ENCODE measurements around the gene TMEM106B.

Gene TMEM106B

GRCh38 chr7:12228024-12228423, 16.9 kb downstream of the TMEM106B start:
- DNase-seq (ENCODE audit: low spot score): no peak

- DNase-seq (ENCODE audit: low spot score): no peak
Measured at GRCh38 chr7:12229046-12229445, 18.0 kb downstream of the TMEM106B start.

DNA sequence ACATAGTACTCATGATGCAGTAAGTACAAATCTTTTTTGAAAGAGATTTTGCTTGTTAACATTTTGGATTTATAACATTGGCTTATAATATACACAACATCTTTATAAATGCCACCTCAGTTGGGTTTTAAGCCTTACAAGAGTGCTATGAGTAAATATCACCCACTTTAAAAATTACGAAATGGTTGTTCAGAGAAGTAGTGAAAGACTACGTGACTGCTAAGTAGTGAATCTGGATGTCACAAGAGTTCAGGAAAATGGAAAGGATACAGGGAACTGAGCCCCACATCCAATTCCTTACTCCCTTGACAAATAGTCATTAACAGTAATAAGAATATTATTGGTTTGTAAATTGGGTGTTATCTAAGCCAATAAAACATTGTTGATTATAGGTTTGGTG, 20.0 kb downstream of the TMEM106B start:
- DNase-seq (ENCODE audit: low spot score): no peak

DNA sequence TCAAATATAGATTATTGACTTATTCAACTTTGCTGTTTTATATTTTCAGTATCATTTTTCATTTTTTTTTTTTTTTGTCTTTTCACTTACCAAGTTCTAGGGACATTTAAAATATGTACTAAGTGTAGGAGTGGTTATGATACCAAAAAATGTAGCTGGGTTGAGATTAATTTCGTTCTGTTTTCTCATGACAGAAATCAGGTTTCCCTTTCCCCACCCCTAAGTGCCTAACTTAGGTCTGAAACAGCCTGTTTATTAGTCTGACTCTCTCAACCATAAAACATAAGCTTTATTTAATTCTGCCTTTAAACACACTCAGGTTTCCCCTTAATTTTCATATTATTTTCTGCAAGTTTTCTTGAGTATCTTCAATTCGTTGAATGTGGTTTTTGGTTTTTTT, 22.1 kb downstream of the TMEM106B start:
- DNase-seq (ENCODE audit: low spot score): no peak

DNA sequence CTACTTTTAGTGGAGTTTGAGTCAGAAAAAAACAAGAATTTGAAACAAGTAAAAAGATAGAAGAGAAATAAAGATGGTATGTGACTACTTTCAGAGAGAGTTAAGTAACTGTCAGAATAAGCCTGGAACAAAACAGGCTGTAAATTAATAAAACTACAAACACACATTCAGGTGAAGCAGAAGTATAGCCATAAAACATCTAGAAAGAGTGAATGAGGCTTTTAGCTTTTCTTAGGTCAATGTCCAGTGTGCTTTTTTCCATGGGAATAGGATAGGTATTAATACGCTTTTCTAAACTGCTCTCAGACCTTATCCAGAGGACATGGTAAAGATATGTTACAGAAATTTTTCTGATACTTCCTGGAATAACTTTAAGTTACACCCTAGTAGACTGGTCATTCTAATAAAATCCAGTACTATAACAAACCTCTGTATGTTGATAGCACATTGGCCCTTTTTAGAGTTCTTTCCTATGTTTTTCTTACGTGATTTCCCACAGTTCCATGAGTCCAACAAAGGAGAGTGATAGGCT, 23.3 kb downstream of the TMEM106B start:
- DNase-seq (ENCODE audit: low spot score): no peak

DNA sequence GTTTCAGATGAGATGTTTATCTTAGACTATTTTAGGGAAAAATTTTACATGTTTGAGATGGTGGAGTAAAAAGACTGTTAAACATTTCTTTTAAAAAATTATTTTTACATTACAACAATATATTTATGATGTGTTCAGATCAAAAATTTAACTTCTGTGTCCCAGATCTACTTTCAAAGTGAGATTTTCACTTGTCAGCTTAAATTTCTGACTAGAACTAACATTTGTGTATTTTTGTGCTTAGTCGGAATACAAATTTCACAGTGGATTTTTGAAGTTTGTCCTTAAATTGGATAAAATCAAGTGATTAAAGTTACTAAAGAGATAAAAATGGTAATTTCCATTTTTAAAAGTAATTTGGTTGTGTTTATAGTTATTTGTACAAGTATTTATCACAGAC, 24.9 kb downstream of the TMEM106B start:
- no peak for DNase-seq (ENCODE audit: low spot score)

DNA sequence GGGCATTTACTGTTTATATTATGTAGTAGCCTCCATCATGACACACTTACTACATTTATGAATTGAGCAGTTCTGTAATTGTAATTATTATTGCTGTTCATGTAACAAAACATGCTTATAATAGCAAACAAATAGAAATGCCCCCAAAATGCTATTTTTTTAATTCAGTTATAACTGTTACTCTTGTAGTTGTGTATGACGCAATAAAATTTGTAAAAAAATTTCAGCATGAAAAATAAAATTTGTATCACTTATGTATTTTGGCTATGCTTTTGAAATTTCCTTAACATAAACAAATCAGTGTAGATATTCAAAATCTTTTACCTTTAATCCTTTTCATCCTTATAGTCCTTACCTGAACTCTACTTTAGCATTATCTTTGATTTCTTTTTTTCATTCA, 25.9 kb downstream of the TMEM106B start:
- DNase-seq (ENCODE audit: low spot score): no peak

DNA sequence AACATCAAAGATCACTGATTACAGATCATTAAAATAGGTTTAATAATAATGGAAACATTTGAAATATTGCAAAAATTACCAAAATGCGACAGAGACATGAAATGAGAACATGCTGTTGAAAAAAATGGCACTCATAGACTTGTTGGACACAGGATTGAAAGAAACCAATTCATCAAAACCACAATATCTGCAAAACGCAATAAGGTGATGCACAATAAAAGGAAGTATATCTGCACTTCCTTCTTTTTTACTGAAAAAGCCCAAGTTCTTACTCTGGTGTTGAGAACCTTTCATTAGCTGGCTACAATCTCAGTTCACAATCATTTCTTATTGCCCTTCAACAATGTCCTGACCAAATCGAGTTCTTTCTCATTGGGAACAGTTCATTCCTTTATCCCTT, 28.7 kb downstream of the TMEM106B start:
- DNase-seq (ENCODE audit: low spot score): peak; percentile 17

GRCh38 chr7:12244129-12244528, 33.0 kb downstream of the TMEM106B start:
- DNase-seq (ENCODE audit: low spot score): peak; percentile 16

DNA sequence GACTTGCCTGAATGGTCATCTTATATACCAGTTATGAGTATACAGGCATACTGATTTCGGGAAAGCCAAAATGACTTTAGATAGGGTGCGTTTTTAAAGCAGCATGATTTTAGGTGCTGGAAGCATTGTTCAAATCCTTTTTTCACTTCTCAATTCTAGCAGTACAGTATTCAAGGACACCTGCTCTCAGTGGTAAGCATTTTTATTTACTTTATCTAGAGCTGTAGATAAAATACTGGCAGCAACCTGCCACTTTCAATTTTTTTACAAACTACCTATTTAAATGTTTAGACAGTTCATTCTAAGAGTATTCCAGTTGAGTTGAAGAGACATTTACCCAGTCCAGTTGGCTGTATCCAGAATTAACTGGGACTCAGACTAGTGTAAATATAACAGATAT, 33.6 kb downstream of the TMEM106B start:
- no peak for DNase-seq (ENCODE audit: low spot score)

DNA sequence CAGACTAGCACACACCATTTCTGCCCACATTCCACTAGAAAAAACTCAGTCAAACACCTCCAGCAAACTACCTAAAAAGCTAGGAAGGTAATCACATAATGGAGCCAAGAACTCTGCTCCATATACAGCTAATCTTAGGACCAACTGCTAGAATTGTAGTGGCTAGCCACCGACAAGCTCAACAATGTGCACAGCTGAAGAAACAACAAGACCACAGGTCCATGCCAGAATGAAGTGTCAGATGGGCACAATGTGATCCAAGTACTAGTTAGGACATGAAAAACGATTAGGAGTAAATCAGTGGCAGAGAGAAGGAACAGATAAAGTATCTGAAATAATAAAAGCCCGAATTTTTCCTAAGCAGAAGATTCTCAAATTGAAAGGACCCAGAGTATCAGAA, 38.6 kb downstream of the TMEM106B start:
- DNase-seq (ENCODE audit: low spot score): no peak

DNA sequence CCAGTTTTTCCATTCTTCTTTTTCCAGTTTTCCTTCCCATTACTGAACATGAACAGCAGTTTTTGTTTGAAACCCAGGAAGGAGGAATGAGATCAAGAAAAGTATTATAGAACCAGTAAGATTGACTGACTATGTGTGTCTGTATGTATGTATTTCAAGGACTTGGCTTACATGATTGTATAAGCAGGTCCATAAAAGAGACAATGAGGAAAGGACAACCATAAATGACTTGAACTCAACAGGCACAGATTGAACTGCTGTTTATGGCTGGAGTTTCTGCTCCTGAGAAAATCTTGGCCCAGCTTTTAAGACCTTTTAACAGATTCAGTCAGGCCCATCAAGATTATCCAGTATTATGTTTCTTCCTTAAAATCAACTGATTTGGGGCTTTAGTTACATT, 39.1 kb downstream of the TMEM106B start:
- DNase-seq (ENCODE audit: low spot score): no peak

DNA sequence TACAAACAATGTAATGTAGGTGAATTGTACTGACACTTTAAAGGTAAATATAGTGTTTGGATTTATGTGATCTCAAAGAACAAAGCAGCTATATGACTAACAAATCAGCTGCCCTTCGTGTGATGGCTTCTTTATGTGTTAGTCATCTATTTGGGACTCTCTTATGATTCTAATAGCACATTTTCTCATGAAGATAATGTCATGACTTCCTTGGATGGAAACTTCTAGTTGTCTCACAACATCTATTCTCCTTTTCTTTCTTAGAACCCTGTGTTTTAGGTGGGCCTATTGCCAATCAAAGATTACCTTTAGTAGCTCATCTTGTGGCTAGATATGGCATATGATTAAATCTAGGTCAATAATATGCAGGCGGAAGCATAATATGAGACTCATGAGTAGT, 45.0 kb downstream of the TMEM106B start:
- DNase-seq (ENCODE audit: low spot score): no peak

DNA sequence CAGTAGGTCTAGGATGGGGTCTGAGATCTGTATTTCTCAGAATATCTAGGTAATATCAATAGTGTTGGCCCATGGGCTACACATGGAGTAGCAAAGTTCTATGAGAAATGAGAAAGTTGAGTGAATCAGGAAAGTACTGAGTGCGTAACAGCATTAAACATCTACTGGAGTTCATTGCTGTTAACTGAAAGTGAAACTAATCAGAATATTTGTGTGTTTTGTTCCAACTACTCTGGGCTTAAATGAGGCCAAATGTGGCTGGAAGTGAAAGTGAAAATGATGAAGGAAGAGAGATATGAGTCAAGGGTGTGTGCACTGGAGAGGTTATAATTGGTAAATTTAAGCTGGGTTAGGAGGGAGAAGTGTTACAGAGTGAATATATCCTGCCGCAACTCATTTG, 46.5 kb downstream of the TMEM106B start:
- peak; percentile 78 for DNase-seq (ENCODE audit: low spot score)

- no peak for DNase-seq (ENCODE audit: low spot score)
Measured at GRCh38 chr7:12258074-12258473, 47.0 kb downstream of the TMEM106B start.

DNA sequence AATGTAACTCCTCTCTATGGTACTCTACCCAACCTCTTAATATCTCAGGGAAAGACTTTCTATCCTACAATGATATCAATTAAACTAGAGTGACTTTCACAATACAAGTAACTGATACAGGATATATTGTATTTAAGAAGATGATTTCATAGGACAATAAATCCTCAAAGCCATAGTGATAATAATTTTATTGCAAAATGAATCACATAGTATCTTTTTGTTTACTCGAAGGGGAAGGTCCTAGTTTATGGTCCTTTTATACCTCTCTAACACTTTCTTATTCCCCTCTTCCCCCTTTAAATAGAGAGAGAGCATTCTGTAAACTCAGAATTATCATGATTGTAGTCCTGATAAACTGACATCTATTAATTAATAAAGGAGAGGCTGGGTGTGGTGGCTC, 56.4 kb downstream of the TMEM106B start:
- no peak for DNase-seq (ENCODE audit: low spot score)

- no peak for DNase-seq (ENCODE audit: low spot score)
Measured at GRCh38 chr7:12269100-12269895, 58.2 kb downstream of the TMEM106B start.

- DNase-seq (ENCODE audit: low spot score): no peak
Measured at GRCh38 chr7:12281038-12281437, 69.9 kb downstream of the TMEM106B start.

GRCh38 chr7:12287901-12288300, 76.8 kb downstream of the TMEM106B start:
- DNase-seq (ENCODE audit: low spot score): no peak

DNA sequence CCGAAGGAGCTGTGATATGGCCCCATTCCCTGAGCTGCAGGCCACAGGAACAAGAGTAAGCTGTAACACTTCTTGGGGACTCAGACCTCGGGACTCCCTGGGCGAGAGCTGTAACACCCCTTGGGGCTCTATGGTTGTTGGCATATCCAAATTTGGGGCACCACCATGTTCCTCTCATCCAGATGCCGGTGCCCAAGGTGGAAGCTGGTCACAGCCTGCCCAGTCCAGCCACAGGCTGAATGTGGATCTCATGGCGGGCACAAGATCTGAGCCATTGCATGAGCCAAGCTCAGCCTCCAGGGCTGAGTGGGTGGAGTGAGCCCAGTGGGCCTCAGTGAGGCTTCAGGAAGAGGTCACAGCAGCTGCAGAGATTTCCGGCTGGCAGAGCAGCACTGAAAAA, 78.9 kb downstream of the TMEM106B start:
- DNase-seq (ENCODE audit: low spot score): no peak

- no peak for DNase-seq (ENCODE audit: low spot score)
Measured at GRCh38 chr7:12290761-12291160, 79.7 kb downstream of the TMEM106B start.

DNA sequence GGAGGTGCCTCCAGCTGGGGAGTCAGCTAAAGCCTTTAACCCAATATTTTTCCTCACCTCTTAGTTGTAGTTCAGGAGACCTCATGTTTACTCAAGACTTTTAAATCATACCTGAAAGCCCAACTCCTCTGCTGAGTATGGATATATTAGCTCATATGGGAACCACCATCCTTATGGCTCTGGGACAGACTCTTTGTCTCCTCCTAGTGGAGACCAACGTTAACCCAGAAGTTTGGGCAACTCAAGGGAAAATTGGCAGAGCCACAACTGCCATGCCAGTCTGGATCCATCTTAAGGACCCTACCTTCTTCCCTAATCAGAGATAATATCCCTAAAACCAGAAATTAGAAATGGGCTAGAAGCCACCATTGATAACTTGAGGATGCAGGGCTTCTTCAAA, 80.8 kb downstream of the TMEM106B start:
- peak; percentile 43 for DNase-seq (ENCODE audit: low spot score)

Measured in NAMALWA (cell line).